Measurements from ENCODE around the gene OLFML1.
"Not testable (repeated sequence)": the region's sequence is repeated elsewhere in the genome, so short reads cannot be mapped to it uniquely, and the experiment has no call there.

Gene OLFML1

GRCh38 chr11:7511401-7511800 lies 26.1 kb downstream of the OLFML1 start:
- no peak for DNase-seq (ENCODE audit: low read depth in 3 of 3, low spot score in 1 of 3)

GRCh38 chr11:7512525-7513233 lies 27.4 kb downstream of the OLFML1 start:
- DNase-seq (ENCODE audit: low read depth in 3 of 3, low spot score in 1 of 3), result no peak

- peak; percentile 49 to 81 (median 69) for DNase-seq (ENCODE audit: low read depth in 3 of 3, low spot score in 1 of 3)
These were observed 28.2 kb downstream of the OLFML1 start, which contains the start of gene PPFIBP2 for GRCh38 chr11:7513234-7514098. Gene PPFIBP2 (plus strand): TSS chr11:7513999. CDS start chr11:7549476, 35,477 bp downstream.

- no peak for DNase-seq (ENCODE audit: low read depth in 3 of 3, low spot score in 1 of 3)
These were observed 28.8 kb downstream of the OLFML1 start for GRCh38 chr11:7514099-7514591.

GRCh38 chr11:7515447-7515886 lies 30.2 kb downstream of the OLFML1 start:
- no peak for DNase-seq (ENCODE audit: low read depth in 3 of 3, low spot score in 1 of 3)

GRCh38 chr11:7516475-7516874 lies 31.2 kb downstream of the OLFML1 start:
- no peak for DNase-seq (ENCODE audit: low read depth in 3 of 3, low spot score in 1 of 3)

- not testable (repeated sequence) for DNase-seq (ENCODE audit: low read depth in 3 of 3, low spot score in 1 of 3)
These were observed 32.4 kb downstream of the OLFML1 start for GRCh38 chr11:7517743-7518142.

- DNase-seq (ENCODE audit: low read depth in 3 of 3, low spot score in 1 of 3), result no peak
These were observed 33.7 kb downstream of the OLFML1 start for GRCh38 chr11:7518811-7519562.

GRCh38 chr11:7520011-7520942 lies 35.0 kb downstream of the OLFML1 start:
- DNase-seq (ENCODE audit: low read depth in 3 of 3, low spot score in 1 of 3), result no peak

- no peak for DNase-seq (ENCODE audit: low read depth in 3 of 3, low spot score in 1 of 3)
These were observed 35.7 kb downstream of the OLFML1 start for GRCh38 chr11:7520981-7521487.

GRCh38 chr11:7522121-7522520 lies 36.8 kb downstream of the OLFML1 start:
- no peak for DNase-seq (ENCODE audit: low read depth in 3 of 3, low spot score in 1 of 3)

GRCh38 chr11:7522546-7522945 lies 37.2 kb downstream of the OLFML1 start:
- no peak for DNase-seq (ENCODE audit: low read depth in 3 of 3, low spot score in 1 of 3)

GRCh38 chr11:7523416-7524210 lies 38.3 kb downstream of the OLFML1 start:
- DNase-seq (ENCODE audit: low read depth in 3 of 3, low spot score in 1 of 3), result no peak

- no peak for DNase-seq (ENCODE audit: low read depth in 3 of 3, low spot score in 1 of 3)
These were observed 39.3 kb downstream of the OLFML1 start for GRCh38 chr11:7524462-7525235.

- DNase-seq (ENCODE audit: low read depth in 3 of 3, low spot score in 1 of 3), result no peak
These were observed 40.1 kb downstream of the OLFML1 start for GRCh38 chr11:7525424-7525823.

GRCh38 chr11:7527029-7527428 lies 41.7 kb downstream of the OLFML1 start:
- no peak for DNase-seq (ENCODE audit: low read depth in 3 of 3, low spot score in 1 of 3)

GRCh38 chr11:7528514-7529049 lies 43.3 kb downstream of the OLFML1 start:
- no peak for DNase-seq (ENCODE audit: low read depth in 3 of 3, low spot score in 1 of 3)

- DNase-seq (ENCODE audit: low read depth in 3 of 3, low spot score in 1 of 3), result no peak
These were observed 44.8 kb downstream of the OLFML1 start for GRCh38 chr11:7530013-7530640.
